K562 (cell line): ENCODE data around the gene OR2A14.

ENCODE experiments used
- EP300 ChIP-seq: IDR thresholded peaks from 2 replicates; pipeline ENCODE4 v1.6.1; 2012; ENCODE audit warnings: low read length, improper control_type of control experiment
- MTA1 ChIP-seq: fragments of 450-650 bp; IDR thresholded peaks from 2 replicates; pipeline ENCODE4 v1.6.1; 2017; ENCODE audit warnings: borderline replicate concordance
- PRPF4 ChIP-seq: fragments of 200-400 bp; formaldehyde crosslinking; IDR thresholded peaks from one replicate; pipeline ENCODE4 v1.6.1; 2017; ENCODE audit warnings: low read length, low read depth, mild to moderate bottlenecking; ENCODE audit not compliant: insufficient read depth, poor library complexity, severe bottlenecking

GRCh38 chr7:144164784-144165183 lies 41.8 kb downstream of the OR2A14 start:
- TF ChIP-seq PRPF4 (no peak), MTA1 (no peak), EP300 (no peak)
